GM12801 (cell line): ENCODE measurements around the gene EYS.

Experiments
- CTCF ChIP-seq: IDR thresholded peaks from one replicate; pipeline ENCODE4 v1.5.1; 2011; ENCODE audit warnings: control low read depth; ENCODE audit not compliant: insufficient read length; ENCODE audit errors: extremely low read depth

The EYS gene

GRCh38 chr6:63739094-63739687, 1967.8 kb downstream of the EYS start:
- TF ChIP-seq CTCF, result no peak

- TF ChIP-seq CTCF, result no peak
These were observed 1972.1 kb downstream of the EYS start for GRCh38 chr6:63734923-63735322.

GRCh38 chr6:63732336-63732735, 1974.7 kb downstream of the EYS start:
- TF ChIP-seq CTCF, result no peak

- TF ChIP-seq CTCF, result no peak
These were observed 1975.1 kb downstream of the EYS start for GRCh38 chr6:63731930-63732329.

GRCh38 chr6:63730311-63730710, 1976.7 kb downstream of the EYS start:
- TF ChIP-seq CTCF, result no peak

- TF ChIP-seq CTCF, result no peak
These were observed 1982.3 kb downstream of the EYS start for GRCh38 chr6:63724721-63725120.

GRCh38 chr6:63721181-63721580, 1985.8 kb downstream of the EYS start:
- no peak for TF ChIP-seq CTCF

- no peak for TF ChIP-seq CTCF
These were observed 1990.9 kb downstream of the EYS start for GRCh38 chr6:63716169-63716568.
